Gastroesophageal sphincter (tissue), 3 donors: ENCODE results near the gene SMIM21.

Experiments
- CTCF ChIP-seq, 4 experiments: fragments of 200-600 bp in 2 of 4; fragments of 450-650 bp in 2 of 4; sonication (generic) in 1 of 4; IDR thresholded peaks; one replicate each; pipeline ENCODE4 v1.5.1; 2017 to 2019; ENCODE audit warnings: antibody characterized with exemption in 4 of 4, mild to moderate bottlenecking in 2 of 4, moderate library complexity in 2 of 4
- EP300 ChIP-seq: sonication (generic); formaldehyde crosslinking; IDR thresholded peaks from one replicate; pipeline ENCODE4 v1.6.1; 2017; ENCODE audit warnings: antibody characterized with exemption, mild to moderate bottlenecking
- POLR2AphosphoS5 ChIP-seq: sonication (generic); formaldehyde crosslinking; IDR thresholded peaks from one replicate; pipeline ENCODE4 v1.6.1; 2017; ENCODE audit warnings: antibody characterized with exemption

- TF ChIP-seq EP300 (no peak), CTCF (IDR thresholded peaks at IDR 0.05) (no peak), POLR2AphosphoS5 (no peak)
These were observed 16.9 kb downstream of the SMIM21 start for GRCh38 chr18:75410611-75411010.
